Large intestine (tissue), 3 donors: ENCODE measurements around the gene PRDM1. TPM values are rescaled to one million over a fixed set of nuclear protein-coding genes. Genes with fewer than 3 reads are reported as not detected.
A peak's percentile ranks its signal among the peaks of the same experiment; 100 is the strongest.
"Not testable (repeated sequence)": the region's sequence is repeated elsewhere in the genome, so short reads cannot be mapped to it uniquely, and the experiment has no call there.

Experiments
- DNase-seq, 2 donors: peaks; one replicate each; pipeline versions ENCODE4 v3.0.0 to v3.0.0-alpha.2; 2013
- H3K27ac ChIP-seq: one replicate; pipeline ENCODE4 v1.5.1; 2013; ENCODE audit warnings: low read length
- H3K27me3 ChIP-seq: 2 replicates; pipeline ENCODE4 v1.6.1; 2013; ENCODE audit warnings: low read length; ENCODE audit not compliant: control insufficient read depth, insufficient read depth
- H3K36me3 ChIP-seq: 2 replicates; pipeline ENCODE4 v1.6.1; 2013; ENCODE audit warnings: low read length; ENCODE audit not compliant: control insufficient read depth, insufficient read depth
- H3K4me1 ChIP-seq: one replicate; pipeline ENCODE4 v1.6.1; 2013; ENCODE audit warnings: low read length; ENCODE audit not compliant: control insufficient read depth, insufficient read depth
- H3K4me3 ChIP-seq: one replicate; pipeline ENCODE4 v1.5.1; 2013; ENCODE audit warnings: low read length
- H3K9me3 ChIP-seq: one replicate; pipeline ENCODE4 v1.6.1; 2013; ENCODE audit warnings: mild to moderate bottlenecking, low read depth, low read length, moderate library complexity; ENCODE audit not compliant: control insufficient read depth
- WGBS: methylation state at CpG from one replicate; pipeline ENCODE4 v1.1.5; 2013; ENCODE audit warnings: low lambda C conversion rate; ENCODE audit not compliant: insufficient coverage; 5-methylcytosine and 5-hydroxymethylcytosine counted together
- polyA plus RNA-seq: library from polyadenylated mRNA; unstranded; fragments of 120-200 nt; gene quantifications from one replicate; pipeline ENCODE4 v1.2.1, GENCODE V29; 2013

The PRDM1 gene
- polyA plus RNA-seq, 1 donor: 48.7 TPM

GRCh38 chr6:106149472-106150069 is 63.4 kb downstream of the PRDM1 start:
- Histone ChIP-seq H3K4me3 (no peak overlapping the region), H3K36me3 (no peaks in the 10 kb centered on the region), H3K27me3 (no peaks in the 10 kb centered on the region), H3K9me3 (no peaks in the 10 kb centered on the region), H3K27ac (no peak overlapping the region), H3K4me1 (no peaks in the 10 kb centered on the region)
- no peak for DNase-seq
- WGBS: no CpG with 5 or more reads among the region's 1 CpG

DNA sequence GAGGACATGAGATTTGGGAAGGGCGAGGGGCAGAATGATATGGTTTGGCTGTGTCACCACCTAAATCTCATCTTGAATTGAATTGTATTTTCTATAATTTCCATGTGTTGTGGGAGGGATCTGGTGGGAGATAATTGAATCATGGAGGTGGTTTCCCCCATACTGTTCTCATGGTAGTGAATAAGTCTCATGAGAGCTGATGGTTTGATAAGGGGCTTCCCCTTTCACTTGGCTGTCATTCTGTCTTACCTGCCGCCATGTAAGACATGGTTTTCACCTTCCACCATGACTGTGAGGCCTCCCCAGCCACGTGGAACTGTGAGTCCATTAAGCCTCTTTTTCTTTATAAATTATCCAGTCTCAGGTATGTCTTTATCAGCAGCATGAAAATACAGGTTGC is 66.3 kb downstream of the PRDM1 start:
- H3K9me3 ChIP-seq, H3K27ac ChIP-seq, H3K36me3 ChIP-seq, H3K4me3 ChIP-seq, H3K27me3 ChIP-seq, H3K4me1 ChIP-seq, DNase-seq: not testable (repeated sequence)
- WGBS: no CpG with 5 or more reads among the region's 3 CpGs

DNA sequence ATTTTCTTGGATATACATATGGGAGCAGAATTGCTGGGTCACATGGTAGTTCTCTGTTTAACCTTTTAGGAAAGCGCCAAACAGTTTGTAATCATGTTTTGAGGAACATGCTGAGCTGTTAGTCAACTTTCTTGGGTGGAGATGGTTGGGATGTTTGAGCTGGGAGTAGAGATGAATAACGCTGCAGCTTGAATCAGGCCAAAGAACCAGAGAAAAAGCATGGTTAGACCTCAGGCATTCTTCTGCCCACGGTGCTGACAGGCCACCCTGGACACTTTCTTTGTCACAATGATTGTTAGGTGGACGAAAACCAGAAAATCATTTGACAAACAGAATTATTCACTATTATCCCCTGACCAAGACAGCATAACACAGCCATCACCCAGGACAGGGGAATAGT is 66.8 kb downstream of the PRDM1 start:
- no peaks in the 10 kb centered on the region for H3K9me3 ChIP-seq
- no peak overlapping the region for H3K27ac ChIP-seq
- no peaks in the 10 kb centered on the region for H3K36me3 ChIP-seq
- no peaks in the 10 kb centered on the region for H3K27me3 ChIP-seq
- no peak for DNase-seq
- no peak overlapping the region for H3K4me3 ChIP-seq
- 85% methylated on average over 4 of the region's 4 CpGs for WGBS
- H3K4me1 ChIP-seq: no peaks in the 10 kb centered on the region

- H3K27ac ChIP-seq: no peak overlapping the region
- H3K36me3 ChIP-seq: no peaks in the 10 kb centered on the region
- DNase-seq: no peak
- no peaks in the 10 kb centered on the region for H3K4me1 ChIP-seq
- no peaks in the 10 kb centered on the region for H3K27me3 ChIP-seq
- H3K9me3 ChIP-seq: no peaks in the 10 kb centered on the region
- WGBS: no CpG with 5 or more reads among the region's 8 CpGs
- H3K4me3 ChIP-seq: no peak overlapping the region
Observed at GRCh38 chr6:106154326-106154725, 68.2 kb downstream of the PRDM1 start.

- H3K27me3 ChIP-seq: no peaks in the 10 kb centered on the region
- H3K9me3 ChIP-seq: no peaks in the 10 kb centered on the region
- H3K4me3 ChIP-seq: no peak overlapping the region
- DNase-seq: peak in 1 of 2 donors; percentile 15
- H3K4me1 ChIP-seq: no peaks in the 10 kb centered on the region
- no peak overlapping the region for H3K27ac ChIP-seq
- 24% methylated on average over 4 of the region's 12 CpGs for WGBS
- no peaks in the 10 kb centered on the region for H3K36me3 ChIP-seq
Observed at GRCh38 chr6:106155219-106155830, 69.2 kb downstream of the PRDM1 start.

DNA sequence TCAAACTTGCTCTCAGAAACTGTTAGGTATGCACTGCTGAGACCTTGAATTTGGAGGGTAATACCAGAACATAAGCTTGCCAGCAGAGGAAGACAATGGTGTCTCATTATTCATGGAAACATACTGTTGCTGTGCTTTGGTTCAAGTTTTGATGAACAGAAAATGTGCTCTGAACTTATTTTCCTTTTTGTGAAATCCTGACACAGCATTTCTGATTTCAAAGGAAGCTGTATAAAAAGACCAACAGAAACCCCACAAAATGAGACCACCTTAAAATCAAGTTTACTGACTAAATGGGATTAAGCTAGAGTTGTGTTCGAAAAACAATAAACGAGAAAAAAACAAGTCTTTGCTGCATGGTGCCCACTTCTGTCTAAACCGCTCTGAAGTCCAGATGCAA is 70.3 kb downstream of the PRDM1 start:
- no peaks in the 10 kb centered on the region for H3K27me3 ChIP-seq
- no peaks in the 10 kb centered on the region for H3K4me1 ChIP-seq
- H3K9me3 ChIP-seq: no peaks in the 10 kb centered on the region
- 100% methylated on average over 1 of the region's 3 CpGs for WGBS
- no peak overlapping the region for H3K27ac ChIP-seq
- H3K4me3 ChIP-seq: no peak overlapping the region
- DNase-seq: no peak
- H3K36me3 ChIP-seq: no peaks in the 10 kb centered on the region

GRCh38 chr6:106156863-106157262 is 70.7 kb downstream of the PRDM1 start:
- 100% methylated on average over 1 of the region's 3 CpGs for WGBS
- Histone ChIP-seq H3K27ac (no peak overlapping the region), H3K27me3 (no peaks in the 10 kb centered on the region), H3K4me1 (no peaks in the 10 kb centered on the region), H3K9me3 (no peaks in the 10 kb centered on the region), H3K4me3 (no peak overlapping the region), H3K36me3 (no peaks in the 10 kb centered on the region)
- no peak for DNase-seq

DNA sequence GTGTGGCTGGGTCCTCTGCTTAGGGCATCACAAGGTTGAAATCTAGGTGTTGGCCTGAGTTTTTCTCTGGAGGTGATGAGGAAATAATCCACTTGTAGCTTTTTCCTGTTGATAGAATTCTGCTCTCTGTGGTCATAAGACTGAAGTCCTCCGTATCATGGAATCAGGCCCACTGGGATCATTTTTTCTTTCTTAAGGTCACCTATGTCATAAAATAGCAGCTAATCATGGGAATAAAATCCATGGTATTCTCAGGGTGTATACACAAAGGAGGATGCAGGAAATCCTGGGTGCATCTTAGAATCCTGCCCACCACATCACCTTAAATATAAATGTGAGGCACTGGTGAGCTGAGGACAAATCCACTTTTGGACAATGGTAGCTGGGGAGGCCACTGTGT is 72.7 kb downstream of the PRDM1 start:
- H3K9me3 ChIP-seq: no peaks in the 10 kb centered on the region
- no peak for DNase-seq
- no peaks in the 10 kb centered on the region for H3K36me3 ChIP-seq
- H3K4me3 ChIP-seq: no peak overlapping the region
- H3K27me3 ChIP-seq: no peaks in the 10 kb centered on the region
- peaks cover 3% of the 10 kb centered on the region for H3K4me1 ChIP-seq
- H3K27ac ChIP-seq: no peak overlapping the region
- no CpG with 5 or more reads among the region's 1 CpG for WGBS

Other genes starting within 250 kb of the PRDM1 start
- 33.0 TPM for gene ATG5, start 239.4 kb downstream of the PRDM1 start, polyA plus RNA-seq